Activated T-cell treated with anti-CD3 and anti-CD28 coated beads, Interleukin-2, amount 50 U/mL, for 48 hours (primary cell): ENCODE data around the gene ROBO4.

Source experiments
- DNase-seq, 2 experiments: peaks; one replicate each; pipeline ENCODE4 v3.0.0-alpha.2; 2020

Gene ROBO4

GRCh38 chr11:124839972-124840621 is 57.6 kb downstream of the ROBO4 start:
- peak in 1 of 2 experiments; percentile 30 for DNase-seq

GRCh38 chr11:124839128-124839971 is 58.3 kb downstream of the ROBO4 start:
- DNase-seq = peak in 1 of 2 experiments; percentile 26

- no peak for DNase-seq
Observed at GRCh38 chr11:124838805-124839127, 58.9 kb downstream of the ROBO4 start.

GRCh38 chr11:124837491-124837856 is 60.2 kb downstream of the ROBO4 start:
- no peak for DNase-seq

GRCh38 chr11:124835918-124836317 is 61.7 kb downstream of the ROBO4 start:
- DNase-seq = no peak

GRCh38 chr11:124834526-124835180 is 63.0 kb downstream of the ROBO4 start:
- DNase-seq = no peak
